HG03108 (cell line): Measurements from ENCODE around the gene SYCP2.

Source experiments
- ATAC-seq: cut with Tn5 transposase; IDR thresholded peaks from one replicate; pipeline ENCODE4 v1.9.1; 2021; ENCODE audit warnings: moderate library complexity; ENCODE audit not compliant: unreplicated experiment

Gene SYCP2

DNA sequence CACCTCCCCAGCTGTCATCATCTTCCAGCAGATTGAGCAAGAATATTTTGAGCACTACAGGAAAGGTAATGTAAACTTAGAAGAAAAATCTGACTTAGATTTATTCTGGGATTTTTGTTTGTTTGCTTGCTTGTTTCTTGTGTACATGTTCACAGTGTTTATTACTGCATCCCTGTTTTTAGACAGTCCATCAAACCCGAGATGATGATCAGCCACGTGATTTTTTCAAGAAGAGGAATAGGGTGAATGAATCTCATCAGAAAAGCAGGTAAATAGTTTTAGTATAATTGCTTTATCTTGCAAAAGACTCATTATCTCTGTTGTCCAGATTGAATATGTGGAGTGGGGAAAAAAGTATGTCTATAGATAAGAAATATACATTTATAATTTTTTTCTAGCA, 8.8 kb upstream of the SYCP2 start:
- no peak for ATAC-seq

DNA sequence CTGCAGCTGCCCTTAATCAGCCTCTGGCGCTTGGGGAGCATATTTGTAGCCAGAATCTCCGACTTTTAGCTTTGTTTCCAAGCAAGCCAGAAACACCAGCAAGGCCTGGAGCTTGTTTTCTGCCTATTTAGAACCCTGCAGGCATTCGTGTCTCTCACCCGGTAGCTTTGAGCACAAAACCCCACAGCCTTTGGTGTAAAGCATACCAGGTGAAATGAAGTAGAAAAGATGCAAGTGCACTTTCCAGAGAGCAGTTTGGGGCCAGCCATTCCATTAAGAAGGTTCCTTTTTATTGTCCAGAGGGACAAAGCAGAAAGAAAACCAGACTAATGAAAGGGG, 7.5 kb upstream of the SYCP2 start:
- no peak for ATAC-seq

DNA sequence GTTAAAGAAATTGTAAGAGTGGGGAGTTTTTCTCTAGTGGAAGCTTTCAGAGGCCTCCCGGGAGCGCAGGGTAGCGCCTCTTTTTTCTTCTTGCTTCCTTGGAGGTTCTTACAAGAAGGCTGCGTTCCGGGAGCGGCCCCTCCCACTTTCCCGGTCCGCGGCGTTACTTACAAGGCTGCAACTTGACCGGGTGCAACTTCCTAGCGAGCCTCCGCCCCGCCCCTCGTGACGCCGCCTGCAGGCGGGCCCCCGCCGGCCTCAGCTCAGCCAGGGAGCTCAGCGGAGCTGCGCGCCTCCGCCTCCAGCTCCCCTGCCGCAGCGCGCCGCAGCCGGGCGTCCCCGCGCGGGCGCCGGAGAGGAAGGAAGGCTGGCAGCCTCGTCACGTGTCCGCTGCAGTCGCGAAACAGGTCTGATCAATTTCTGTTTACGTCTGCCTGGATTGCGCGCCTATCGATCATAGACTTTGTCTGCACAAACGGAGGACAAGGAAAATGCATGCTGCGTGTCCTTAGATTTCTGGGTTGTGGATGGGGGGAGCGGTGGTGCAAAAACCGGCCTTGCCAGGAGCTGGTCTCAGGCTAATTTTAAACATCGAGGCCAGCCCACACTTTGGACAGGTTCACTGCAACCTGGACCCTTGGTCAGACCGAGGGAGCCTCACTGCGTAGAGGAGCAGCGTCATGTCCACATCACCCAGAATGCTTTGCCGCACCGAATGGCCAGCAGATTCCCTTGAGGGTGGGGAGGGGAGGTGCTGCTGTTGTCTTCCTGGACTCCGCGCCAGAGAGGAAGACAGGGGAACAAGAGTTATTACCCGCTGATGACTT, 6.9 kb upstream of the SYCP2 start, which contains the start of the genes FAM217B and PPP1R3D:
Gene FAM217B, plus strand, starts transcription at position 261 of the 827 bp plus-strand sequence. CDS start 3,555 bp downstream, outside the sequence.
Gene PPP1R3D, minus strand, starts transcription at position 177 of the 827 bp plus-strand sequence. CDS start 374 bp downstream, outside the sequence.
- peak; percentile 88 for ATAC-seq

DNA sequence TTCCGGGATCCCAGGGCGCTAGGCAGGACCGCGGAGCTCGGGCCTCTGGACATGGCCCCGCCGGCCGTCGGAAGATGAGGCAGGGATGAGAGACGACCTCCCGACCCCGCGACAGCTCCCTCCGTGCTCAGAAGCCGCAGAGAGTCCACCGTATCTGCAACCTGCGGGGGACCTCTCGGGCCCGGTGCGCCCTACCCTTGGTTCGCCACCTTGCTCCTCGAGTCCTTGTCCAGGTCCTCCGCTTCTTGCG, 6.4 kb upstream of the SYCP2 start:
- peak; percentile 22 for ATAC-seq

DNA sequence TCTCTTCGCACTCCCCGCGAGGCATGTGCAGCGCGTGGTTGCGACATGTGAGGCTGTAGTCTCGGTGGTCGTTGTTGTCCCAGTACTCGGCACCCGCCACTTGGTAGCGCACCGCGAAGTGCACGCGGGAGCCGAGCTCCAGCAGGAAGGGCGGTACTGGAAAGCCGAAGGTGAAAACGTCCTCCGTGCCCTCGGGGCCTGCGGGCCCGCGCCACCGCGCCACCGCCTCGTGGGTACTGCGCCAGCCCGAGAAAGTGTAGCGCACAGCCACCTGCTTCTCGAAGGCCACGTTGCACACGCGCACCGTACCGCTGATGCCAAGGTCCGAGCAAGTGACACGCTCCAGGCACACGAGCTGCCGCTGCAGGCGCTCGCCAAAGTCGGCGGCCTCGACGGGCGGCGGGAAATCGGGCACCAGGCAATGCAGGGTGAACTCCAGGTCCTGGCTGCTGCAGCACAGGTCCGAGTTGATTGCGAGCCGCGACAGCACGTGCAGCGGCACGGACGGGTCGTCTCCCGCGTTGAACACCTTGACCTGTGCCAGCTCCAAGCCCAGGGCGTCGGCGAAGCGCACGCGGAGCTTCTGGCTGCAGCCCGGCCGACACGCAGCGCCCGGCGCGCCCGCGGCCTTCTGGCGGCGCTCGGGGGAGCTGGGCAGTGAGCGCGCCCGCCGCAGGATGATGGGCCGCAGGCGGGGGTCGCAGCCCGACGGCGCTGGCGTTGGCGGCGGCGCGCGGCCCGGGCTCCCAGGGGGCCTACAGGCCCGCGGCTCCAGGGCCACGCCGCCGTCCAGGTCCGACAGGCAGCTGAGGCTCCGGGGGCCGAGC, 5.8 kb upstream of the SYCP2 start:
- ATAC-seq, result no peak

DNA sequence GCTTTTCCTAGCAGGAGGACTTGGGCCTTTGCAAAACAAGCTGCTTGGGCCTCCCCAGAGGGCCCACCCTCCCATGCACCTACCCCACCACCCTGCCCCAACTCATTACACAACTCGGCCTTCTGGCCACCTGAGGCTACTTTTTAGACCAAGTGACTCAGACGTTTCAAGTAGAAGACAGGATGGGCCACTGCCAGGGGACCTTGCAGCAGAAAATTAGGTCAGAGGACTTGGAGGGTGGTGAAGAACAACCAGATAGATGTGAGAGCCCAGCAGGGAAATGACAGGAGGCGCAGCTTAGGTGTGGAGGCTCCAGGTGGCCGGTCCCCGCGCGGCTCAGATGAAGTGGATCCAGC, 5.2 kb upstream of the SYCP2 start:
- no peak for ATAC-seq

DNA sequence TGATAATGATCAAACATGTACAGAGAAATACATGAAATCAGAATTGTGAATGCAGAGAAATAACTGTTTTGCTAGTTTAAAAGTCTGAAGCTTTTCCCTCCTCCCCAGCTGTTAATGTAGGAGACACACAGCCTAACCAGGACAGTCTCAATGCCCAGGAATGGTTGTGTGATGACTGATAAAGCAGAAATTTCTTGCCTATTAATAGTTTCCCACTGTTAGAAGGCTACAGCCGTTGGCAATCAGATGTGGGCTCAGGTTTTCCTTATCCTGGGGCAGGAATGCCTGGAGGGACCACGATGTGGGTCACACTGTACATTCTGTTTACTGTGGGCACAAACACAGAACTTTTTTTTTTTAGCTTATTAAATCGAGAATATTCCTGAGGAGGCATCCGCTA, 4.8 kb upstream of the SYCP2 start:
- ATAC-seq, result no peak

DNA sequence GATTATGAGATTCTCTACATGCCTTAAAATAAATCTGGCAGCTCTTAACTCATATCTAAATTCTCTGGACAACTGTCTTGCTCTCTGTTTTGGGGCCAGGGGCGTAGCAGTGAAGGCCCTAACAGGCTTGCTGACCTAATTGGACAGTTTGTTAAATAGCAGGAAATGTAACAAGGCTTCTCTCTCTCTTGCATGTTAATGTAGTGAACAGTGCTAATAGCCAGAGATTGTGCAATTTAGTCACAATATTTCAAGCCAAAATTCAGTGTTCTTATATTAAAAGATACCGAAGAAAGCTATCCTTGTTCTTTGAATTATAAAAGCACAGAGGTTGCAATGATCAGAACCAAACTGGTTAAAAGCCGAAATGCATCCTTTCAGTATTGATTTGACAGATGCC, 3.7 kb upstream of the SYCP2 start:
- no peak for ATAC-seq

DNA sequence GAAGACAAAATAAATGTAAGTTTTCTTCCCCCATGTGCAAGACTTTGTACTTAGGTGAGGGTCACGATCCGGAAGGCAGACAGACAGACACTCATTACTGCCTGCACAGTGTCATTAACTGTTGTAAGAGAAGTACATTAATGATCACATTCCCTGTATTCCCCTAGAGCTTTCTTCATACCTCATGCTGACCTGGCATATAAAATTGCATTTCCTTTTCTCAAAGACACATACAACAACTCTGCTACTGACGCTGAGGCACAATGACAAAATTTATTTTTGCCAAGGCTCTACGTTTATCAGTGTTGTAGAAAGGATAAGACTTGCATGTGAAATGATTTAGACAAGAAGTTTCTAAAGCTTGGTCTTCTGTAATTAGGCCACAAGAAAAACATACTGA, 3.0 kb upstream of the SYCP2 start:
- no peak for ATAC-seq

DNA sequence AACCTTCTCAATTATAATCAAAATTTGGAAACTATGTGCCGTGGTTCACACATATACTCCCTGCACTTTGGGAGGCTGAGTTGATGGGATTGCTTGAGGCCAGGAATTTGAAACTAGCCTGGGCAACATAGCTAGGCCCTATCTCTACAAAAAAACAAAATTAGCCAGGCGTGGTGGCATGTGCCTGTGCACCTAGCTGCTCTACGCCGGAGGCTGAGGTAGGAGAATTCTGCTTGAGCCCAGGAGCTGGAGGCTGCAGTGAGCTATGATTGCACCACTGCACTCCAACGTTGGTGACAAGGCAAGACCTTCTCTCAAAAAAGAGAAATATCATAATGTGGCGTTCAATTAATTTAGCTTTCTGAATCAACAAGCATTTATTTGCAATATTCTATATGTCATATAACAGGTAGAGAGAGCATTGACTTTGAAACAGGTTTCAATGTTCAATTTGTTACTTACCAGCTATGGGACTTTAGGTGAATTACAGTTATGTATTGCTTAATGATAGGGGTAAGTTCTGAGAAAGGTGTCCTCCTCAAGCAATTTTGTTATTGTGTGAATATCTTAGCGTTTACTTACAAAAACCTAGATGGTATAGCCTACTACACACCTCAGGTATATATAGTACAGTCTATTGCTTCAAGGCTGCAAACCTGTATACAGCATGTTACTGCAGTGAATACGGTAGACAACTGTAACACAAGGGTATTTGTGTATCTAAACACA, 2.2 kb upstream of the SYCP2 start:
- ATAC-seq, result no peak

DNA sequence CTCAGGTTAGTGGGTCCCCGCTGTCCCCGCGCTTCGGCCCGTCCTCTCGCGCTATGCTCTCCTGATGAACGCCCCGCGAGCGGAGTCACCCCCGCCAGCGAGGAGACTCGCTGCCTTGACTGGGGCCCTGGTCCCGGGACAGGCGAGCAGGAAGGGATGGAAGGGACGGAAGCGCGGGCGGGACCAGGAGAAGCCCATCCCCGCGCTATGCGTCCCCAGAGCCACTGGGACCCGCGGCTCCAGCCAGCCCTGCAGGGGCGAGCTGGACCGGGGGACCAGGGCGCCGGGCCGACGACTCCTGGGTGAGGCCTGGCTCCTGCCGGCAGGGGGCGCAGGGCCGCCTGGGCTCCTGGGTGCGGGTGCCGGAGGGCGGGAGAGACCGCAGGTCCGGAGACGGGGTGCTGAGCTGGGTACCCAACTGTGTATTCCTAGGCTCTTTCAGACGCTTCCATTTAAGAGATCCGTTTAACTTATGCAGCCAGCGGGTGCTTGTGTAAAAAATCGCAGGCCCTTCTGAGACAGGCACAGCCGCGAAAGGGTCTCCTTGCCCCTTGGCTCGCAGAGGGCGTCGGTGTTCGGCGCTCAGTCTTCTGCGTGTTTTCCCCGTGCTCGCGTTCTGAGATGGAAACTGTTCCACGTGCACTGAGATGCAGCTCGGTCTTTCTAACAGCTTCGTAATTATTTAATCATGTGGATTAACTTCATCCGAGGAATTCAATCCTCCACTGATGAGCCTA, 580 bp upstream of the SYCP2 start:
- ATAC-seq, result peak; percentile 73

DNA sequence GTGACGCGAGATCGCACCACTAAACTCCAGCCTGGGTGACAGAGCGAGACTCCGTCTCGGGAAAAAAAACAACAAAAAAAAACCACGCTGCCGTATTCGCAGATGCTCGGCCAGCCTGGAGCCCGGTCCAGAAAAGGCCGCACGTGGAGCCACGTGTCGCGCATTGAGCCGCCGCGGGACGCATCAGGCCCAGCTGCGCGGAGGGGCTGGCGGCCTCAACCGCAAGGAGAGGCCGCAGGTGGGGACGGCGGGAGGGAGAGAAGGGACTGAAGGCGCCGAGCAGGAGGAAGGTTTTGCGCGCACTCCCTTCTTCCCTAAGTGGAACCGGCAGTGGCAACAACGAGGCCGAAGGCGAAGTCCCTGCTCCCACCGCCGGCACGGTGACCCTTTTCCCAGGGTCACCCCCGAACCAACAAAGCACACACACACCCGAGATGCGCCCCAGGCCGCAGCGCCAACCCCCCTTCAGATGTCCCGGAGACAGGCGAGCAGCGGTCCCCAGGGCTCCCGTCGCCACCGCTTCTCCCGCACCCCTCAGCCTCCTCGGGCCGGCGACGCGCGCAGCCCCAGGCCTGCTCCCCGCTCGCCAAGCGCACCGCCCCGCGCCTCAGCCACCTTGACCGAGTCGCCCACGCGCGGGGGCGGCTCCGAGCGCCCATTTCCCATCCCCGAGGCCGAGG, 681 bp downstream of the SYCP2 start:
- ATAC-seq, result no peak

DNA sequence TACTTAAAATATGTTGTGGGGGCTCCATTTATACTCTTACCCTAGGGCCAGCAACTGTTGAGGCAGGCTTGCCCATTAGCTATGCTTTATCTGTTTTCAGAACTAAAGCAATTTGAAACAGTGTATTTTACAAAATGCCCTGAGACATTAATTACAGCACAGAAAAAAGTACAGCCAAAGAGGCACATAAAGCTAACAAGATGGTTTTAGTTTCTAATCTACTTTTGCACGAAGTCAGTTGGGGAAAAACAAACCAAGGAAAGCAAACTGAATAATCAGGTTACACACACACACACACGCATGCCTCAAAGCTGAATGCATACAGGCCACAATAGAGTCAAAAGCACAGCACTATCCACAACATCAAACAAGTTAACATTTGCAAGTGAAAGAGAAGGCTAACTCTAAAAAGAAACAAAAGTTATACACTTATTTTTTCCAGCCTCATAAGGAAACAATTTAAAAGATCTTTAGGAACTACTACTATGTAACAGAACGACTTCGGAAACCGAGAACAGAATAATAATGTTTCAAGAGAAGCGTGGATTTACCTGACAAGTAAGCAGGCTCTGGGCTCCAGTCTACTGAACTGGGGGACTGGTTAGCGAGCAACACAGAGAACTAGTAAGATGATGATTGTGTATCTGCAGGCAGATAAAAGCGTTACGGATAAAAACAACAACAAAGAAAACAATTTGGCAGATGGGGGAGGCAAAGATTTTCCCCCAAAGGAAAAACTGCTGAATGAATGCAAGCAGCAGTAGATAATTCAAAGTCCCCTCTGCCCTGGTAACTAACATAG, 1.7 kb downstream of the SYCP2 start:
- no peak for ATAC-seq

DNA sequence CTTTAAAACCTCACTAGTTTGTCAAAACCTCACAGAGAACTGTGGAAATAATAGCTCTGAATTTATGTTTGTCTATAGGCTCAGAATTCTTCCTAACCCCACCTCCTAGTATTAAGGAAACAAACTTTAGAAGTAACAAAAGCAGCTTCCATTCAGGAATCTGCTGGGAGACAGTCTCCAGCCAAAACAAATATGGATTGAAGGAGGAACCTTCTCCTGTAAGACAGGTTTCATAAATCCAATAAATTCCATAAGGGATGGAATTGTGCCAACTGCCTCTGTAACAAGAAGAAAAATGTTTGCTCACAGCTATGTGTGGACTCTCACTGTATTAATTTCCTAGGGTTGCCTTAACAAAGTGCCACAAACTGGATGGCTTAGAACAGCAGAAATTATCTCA, 7.5 kb downstream of the SYCP2 start:
- ATAC-seq, result no peak

DNA sequence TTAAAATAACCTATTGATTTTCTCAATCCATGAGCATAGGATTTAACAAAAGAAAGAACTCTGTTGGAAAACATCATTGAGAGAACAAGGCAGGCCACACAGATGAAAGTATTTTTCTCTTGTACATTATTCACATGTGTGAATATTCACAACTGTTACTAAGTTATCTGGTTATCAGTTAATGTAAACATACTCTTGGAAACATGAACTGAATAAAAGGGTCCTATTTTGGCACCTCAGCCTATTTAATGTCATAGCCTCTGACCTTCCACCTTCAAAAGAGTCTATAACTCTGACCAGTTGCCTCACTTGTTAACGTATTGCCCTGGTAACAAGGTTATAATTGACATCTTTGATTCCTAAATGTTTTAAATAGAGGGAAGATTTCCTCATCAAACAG, 8.1 kb downstream of the SYCP2 start:
- no peak for ATAC-seq

DNA sequence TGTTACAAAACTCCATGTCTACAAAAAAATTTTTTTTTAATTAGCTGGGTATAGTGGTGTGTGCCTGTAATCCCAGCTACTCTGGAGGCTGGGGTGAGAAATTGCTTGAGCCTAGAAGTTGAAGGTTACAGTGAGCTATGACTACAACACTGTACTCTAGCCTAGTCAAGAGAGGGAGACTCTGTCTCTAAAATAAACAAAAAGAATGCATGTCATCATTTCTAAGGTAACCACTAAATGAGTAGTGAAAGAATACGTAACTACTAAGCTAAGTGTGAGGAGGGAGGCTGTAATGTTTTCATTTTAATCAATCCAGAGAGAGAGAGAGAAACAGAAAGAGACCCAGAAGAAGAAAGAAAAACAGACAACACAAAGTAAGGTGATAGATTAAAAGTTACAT, 9.9 kb downstream of the SYCP2 start:
- ATAC-seq, result no peak

DNA sequence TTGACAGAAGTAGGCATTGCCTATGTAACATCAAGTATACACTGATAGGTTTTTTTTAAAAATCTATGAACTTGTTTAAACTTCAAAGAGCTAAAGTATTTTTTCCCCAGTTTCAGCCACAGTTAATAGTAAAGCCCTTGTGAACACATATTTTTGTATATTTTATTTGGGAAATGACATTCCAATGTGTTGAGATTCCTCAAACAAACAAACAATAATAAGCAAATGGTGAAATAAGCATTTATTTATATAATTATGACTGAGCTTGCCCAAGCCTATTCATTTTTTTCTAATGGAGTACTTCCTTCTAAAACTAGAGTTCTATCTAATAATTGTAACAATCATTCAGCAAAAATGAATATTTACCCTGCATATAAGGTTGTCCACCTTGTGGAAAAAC, 12.5 kb downstream of the SYCP2 start:
- no peak for ATAC-seq

DNA sequence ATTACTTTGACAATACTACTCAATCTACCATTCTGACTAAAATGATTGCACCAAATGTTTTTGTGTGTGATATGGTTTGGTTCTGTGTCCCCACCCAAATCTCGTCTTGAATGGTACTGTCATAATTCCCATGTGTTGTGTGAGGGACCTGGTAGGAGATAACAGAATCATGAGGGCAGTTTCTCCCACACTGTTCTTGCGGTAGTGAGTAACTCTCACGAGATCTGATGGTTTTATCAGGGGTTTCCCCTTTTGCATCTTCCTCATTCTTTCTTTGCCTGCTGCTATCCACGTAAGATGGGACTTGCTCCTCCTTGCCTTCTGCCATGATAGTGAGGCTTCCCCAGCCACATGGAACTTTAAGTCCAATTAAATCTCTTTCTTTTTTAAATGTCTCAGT, 20.8 kb downstream of the SYCP2 start:
- ATAC-seq, result no peak

DNA sequence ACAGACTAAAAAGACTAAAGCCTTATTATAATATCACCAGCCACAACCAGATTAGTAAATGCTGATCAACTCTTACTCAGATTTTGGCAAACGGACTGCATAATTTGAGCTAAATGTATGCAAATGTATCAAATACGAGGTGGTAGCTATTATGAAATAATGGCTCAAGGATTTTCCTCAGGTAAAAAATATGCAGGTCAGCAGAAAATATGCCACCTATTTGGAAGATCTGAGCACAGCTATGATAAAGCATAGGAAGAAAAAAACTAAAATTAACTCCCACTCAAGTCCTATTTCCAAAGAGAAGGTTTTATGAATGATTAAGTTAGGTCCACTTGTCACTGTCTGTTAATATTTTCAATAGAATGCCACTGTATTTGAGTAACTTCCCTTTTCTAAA, 22.4 kb downstream of the SYCP2 start:
- ATAC-seq, result no peak

DNA sequence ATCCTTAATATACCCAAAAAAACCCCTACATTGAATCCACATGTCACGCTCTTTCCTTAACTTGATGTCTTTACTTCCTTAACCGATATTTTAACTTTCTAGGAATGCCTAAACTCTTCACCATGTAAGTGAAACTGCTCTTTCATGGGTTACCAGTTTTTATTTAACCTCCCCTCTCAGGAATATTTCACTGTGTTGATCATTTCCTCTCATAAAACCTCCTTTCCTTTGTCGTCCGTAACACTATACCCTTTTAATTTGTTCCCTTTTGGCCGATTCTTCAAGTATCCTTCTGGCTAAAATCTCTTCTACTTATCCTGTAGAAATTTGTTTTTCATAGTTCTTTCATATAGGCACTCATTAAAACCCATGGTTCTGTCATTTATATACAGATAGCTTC, 24.6 kb downstream of the SYCP2 start:
- ATAC-seq, result no peak
